Ovary (tissue), 3 donors: ENCODE results near the gene SHF.

Experiments
- CTCF ChIP-seq, 3 donors: fragments of 450-650 bp in 2 of 3; fragments of 200-600 bp in 1 of 3; IDR thresholded peaks; one replicate each; pipeline versions ENCODE4 v1.5.1 to v1.8.0; 2016 to 2022; ENCODE audit warnings: antibody characterized with exemption in 3 of 3, mild to moderate bottlenecking in 1 of 3
- EP300 ChIP-seq: sonication (generic); formaldehyde crosslinking; IDR thresholded peaks from one replicate; pipeline ENCODE4 v1.6.1; 2017; ENCODE audit warnings: antibody characterized with exemption
- POLR2A ChIP-seq: fragments of 450-650 bp; IDR thresholded peaks from one replicate; pipeline ENCODE4 v1.6.1; 2017; ENCODE audit warnings: antibody characterized with exemption, mild to moderate bottlenecking, moderate library complexity
- donor health status: DM: no; HTN: no; CAD: no.

DNA sequence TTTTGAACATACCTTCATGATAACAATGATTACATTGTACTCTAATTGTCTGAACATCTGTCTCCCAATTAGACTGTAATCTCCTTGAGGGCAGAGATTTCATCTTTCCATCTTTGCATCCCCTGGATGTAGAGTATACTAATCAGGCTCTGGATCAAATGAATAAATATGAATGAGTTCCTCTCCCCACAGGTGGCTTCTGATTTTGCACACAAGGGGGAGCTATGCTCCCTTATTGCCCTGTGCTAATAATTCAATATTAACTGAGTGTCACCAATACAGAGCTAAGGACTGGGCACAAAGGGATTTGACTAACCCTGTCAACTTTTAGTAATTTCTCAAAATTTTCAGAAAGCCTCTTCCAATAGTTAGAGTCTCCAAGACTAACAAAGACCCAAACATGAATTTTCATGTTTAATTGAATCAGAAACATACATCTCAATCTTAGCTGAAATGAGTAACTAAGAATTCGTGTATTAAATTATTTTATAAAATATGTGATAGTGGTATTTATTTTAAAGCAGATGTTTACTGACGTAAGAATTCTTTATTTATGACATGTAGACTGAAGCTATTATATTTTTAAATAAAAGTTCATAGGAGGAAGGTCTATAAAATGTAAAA lies 61.1 kb downstream of the SHF start:
- TF ChIP-seq CTCF (IDR thresholded peaks at IDR 0.05) = no peak
- TF ChIP-seq EP300 = no peak
- TF ChIP-seq POLR2A = no peak
